CD14-positive monocyte (primary cell): ENCODE results near the gene OLR1. TPM values are rescaled to one million over a fixed set of nuclear protein-coding genes. Genes with fewer than 3 reads are reported as not detected.

Experiments
- DNase-seq, 3 donors: peaks; one replicate each; pipeline ENCODE4 v3.0.0-alpha.2; 2011 to 2022
- H2AFZ ChIP-seq: 2 replicates; pipeline ENCODE4 v1.6.0; 2012; ENCODE audit warnings: mild to moderate bottlenecking, low read depth, low read length, inconsistent platforms; ENCODE audit not compliant: insufficient read depth, poor library complexity, severe bottlenecking
- H3K27ac ChIP-seq, 2 donors: 1 replicate in 1 of 2; 2 replicates in 1 of 2; pipeline ENCODE4 v1.5.1; 2012 to 2013; ENCODE audit warnings: low read length in 2 of 2, control low read depth in 1 of 2, inconsistent platforms in 1 of 2, low read depth in 1 of 2, mild to moderate bottlenecking in 1 of 2
- H3K27me3 ChIP-seq, 2 donors: one replicate each; pipeline versions ENCODE4 v1.6.0 to v1.6.1; 2011 to 2013; ENCODE audit warnings: low read length in 2 of 2; ENCODE audit not compliant: control insufficient read depth in 2 of 2, insufficient read depth in 2 of 2
- H3K36me3 ChIP-seq, 2 donors: replicated peaks in 1 of 2; 1 replicate in 1 of 2; 2 replicates in 1 of 2; pipeline versions ENCODE4 v1.5.1 to v1.6.1; 2012 to 2013; ENCODE audit warnings: low read length in 2 of 2, control low read depth in 1 of 2, inconsistent platforms in 1 of 2, mild to moderate bottlenecking in 1 of 2; ENCODE audit not compliant: insufficient read depth in 2 of 2, control insufficient read depth in 1 of 2
- H3K4me1 ChIP-seq, 2 donors: 1 replicate in 1 of 2; 2 replicates in 1 of 2; pipeline versions ENCODE4 v1.5.1 to v1.6.1; 2012 to 2013; ENCODE audit warnings: low read length in 2 of 2, control low read depth in 1 of 2, inconsistent platforms in 1 of 2, mild to moderate bottlenecking in 1 of 2, moderate library complexity in 1 of 2; ENCODE audit not compliant: insufficient read depth in 2 of 2, control insufficient read depth in 1 of 2
- H3K4me2 ChIP-seq: replicated peaks from 2 replicates; pipeline ENCODE3; 2012; ENCODE audit warnings: low read length, moderate library complexity, mild to moderate bottlenecking; ENCODE audit not compliant: poor library complexity, severe bottlenecking; ENCODE audit errors: extremely low read depth
- H3K4me3 ChIP-seq, 3 experiments: fragments of 200-600 bp in 1 of 3; sonication (generic) in 1 of 3; replicated peaks in 1 of 3; 1 replicate in 2 of 3; 2 replicates in 1 of 3; pipeline ENCODE4 v1.5.1; 2011 to 2013; ENCODE audit warnings: low read length in 3 of 3, mild to moderate bottlenecking in 3 of 3, control low read depth in 2 of 3, low read depth in 2 of 3, inconsistent platforms in 1 of 3, moderate library complexity in 1 of 3
- H3K79me2 ChIP-seq: 2 replicates; pipeline ENCODE4 v1.6.0; 2012; ENCODE audit warnings: mild to moderate bottlenecking, control low read depth, inconsistent platforms, low read length, moderate library complexity; ENCODE audit not compliant: insufficient read depth
- H3K9ac ChIP-seq: 2 replicates; pipeline ENCODE4 v1.6.0; 2017; ENCODE audit warnings: low read length, mild to moderate bottlenecking; ENCODE audit not compliant: insufficient read depth, poor library complexity, severe bottlenecking
- H3K9me3 ChIP-seq, 2 donors: replicated peaks in 1 of 2; 1 replicate in 1 of 2; 2 replicates in 1 of 2; pipeline versions ENCODE4 v1.5.1 to v1.6.1; 2012 to 2013; ENCODE audit warnings: low read length in 2 of 2, control low read depth in 1 of 2; ENCODE audit not compliant: control insufficient read depth in 1 of 2, insufficient read depth in 1 of 2
- H4K20me1 ChIP-seq: 2 replicates; pipeline ENCODE4 v1.6.0; 2012; ENCODE audit warnings: mild to moderate bottlenecking, low read length, control low read depth, moderate library complexity; ENCODE audit not compliant: insufficient read depth
- H3K27ac Mint-ChIP-seq, 7 donors: one replicate each; pipeline ENCODE4 v1.8.0; 2020; ENCODE audit warnings: mild to moderate bottlenecking in 7 of 7, mixed read lengths in 7 of 7, moderate library complexity in 6 of 7, inconsistent platforms in 2 of 7
- H3K27me3 Mint-ChIP-seq, 3 donors: one replicate each; pipeline ENCODE4 v1.8.0; 2021 to 2022; ENCODE audit warnings: low read depth in 3 of 3, mild to moderate bottlenecking in 3 of 3, mixed read lengths in 3 of 3, moderate library complexity in 3 of 3, inconsistent platforms in 1 of 3
- H3K36me3 Mint-ChIP-seq, 2 donors: one replicate each; pipeline ENCODE4 v1.8.0; 2020; ENCODE audit warnings: mixed read lengths in 2 of 2, inconsistent platforms in 1 of 2, mild to moderate bottlenecking in 1 of 2
- H3K4me1 Mint-ChIP-seq: one replicate; pipeline ENCODE4 v1.8.0; 2020; ENCODE audit warnings: mild to moderate bottlenecking, mixed read lengths
- H3K4me3 Mint-ChIP-seq, 2 donors: one replicate each; pipeline ENCODE4 v1.8.0; 2020; ENCODE audit warnings: mild to moderate bottlenecking in 2 of 2, mixed read lengths in 2 of 2, moderate library complexity in 1 of 2
- H3K9me3 Mint-ChIP-seq, 7 donors: one replicate each; pipeline ENCODE4 v1.8.0; 2020 to 2022; ENCODE audit warnings: mixed read lengths in 7 of 7, mild to moderate bottlenecking in 6 of 7, moderate library complexity in 6 of 7, inconsistent platforms in 2 of 7
- CTCF ChIP-seq: fragments of 200-600 bp; IDR thresholded peaks from one replicate; pipeline ENCODE4 v1.8.0; 2022; ENCODE audit warnings: antibody characterized with exemption, mild to moderate bottlenecking
- WGBS: methylation state at CpG from one replicate; pipeline ENCODE4 v1.1.5; 2013; ENCODE audit warnings: missing lambda C conversion rate; ENCODE audit not compliant: insufficient coverage; 5-methylcytosine and 5-hydroxymethylcytosine counted together
- intact Hi-C, 2 donors: fragments of 100-400 bp; cut with micrococcal nuclease; formaldehyde crosslinking; loops; one replicate each; pipeline versions ENCODE4 v1.15.0 to v1.15.1; 2023
- polyA plus RNA-seq, 3 donors: library from polyadenylated mRNA; depleted of rRNA in 1 of 3; unstranded in 2 of 3; stranded (reverse) in 1 of 3; fragments of 300-500 nt in 2 of 3; fragments of >200 nt in 1 of 3; fragmentation: Illumina TruSeq in 2 of 3; gene quantifications; 1 replicate in 2 of 3; 2 replicates in 1 of 3; pipeline ENCODE4 v1.2.3, GENCODE V29; 2012 to 2021

Gene OLR1
- polyA plus RNA-seq, 3 donors, result 0.88 to 12.9 (median 0.99) TPM

- Histone ChIP-seq H3K79me2 (no peaks in the 10 kb centered on the region), H3K9me3 (no peaks in the 10 kb centered on the region), H3K27ac (peak overlapping the region in 1 of 2 donors; percentile 87), H3K9ac (peak overlapping the region; percentile 12), H4K20me1 (no peaks in the 10 kb centered on the region), H3K27me3 (no peaks in the 10 kb centered on the region), H3K4me3 (no peak overlapping the region), H3K36me3 (no peaks in the 10 kb centered on the region), H3K4me2 (no peak overlapping the region), H2AFZ (no peak overlapping the region), H3K4me1 (peaks cover 58 to 65% of the 10 kb centered on the region in 2 donors)
- intact Hi-C loops, result no loop called here
- Mint-ChIP-seq H3K36me3 (no peaks in the 10 kb centered on the region), H3K27me3 (no peaks in the 10 kb centered on the region), H3K4me3 (peak overlapping the region in 1 of 2 donors; percentile 64), H3K27ac (peak overlapping the region; percentile 86 to 99 (median 97)), H3K9me3 (no peaks in the 10 kb centered on the region), H3K4me1 (peaks cover 64% of the 10 kb centered on the region)
- DNase-seq, result peak; percentile 93 to 99 (median 98)
- WGBS, result 0% methylated on average over 1 of the region's 5 CpGs
- TF ChIP-seq CTCF, result no peak
These were observed 10.6 kb upstream of the OLR1 start for GRCh38 chr12:10182354-10183049.

GRCh38 chr12:10179776-10180181 lies 7.8 kb upstream of the OLR1 start:
- no peaks in the 10 kb centered on the region for H3K27me3 ChIP-seq
- peak in 1 of 3 donors; percentile 41 for DNase-seq
- H3K79me2 ChIP-seq, result no peaks in the 10 kb centered on the region
- H3K4me1 ChIP-seq, result peaks cover 32 to 39% of the 10 kb centered on the region in 2 donors
- no peaks in the 10 kb centered on the region for H3K36me3 Mint-ChIP-seq
- TF ChIP-seq CTCF, result no peak
- H3K4me3 Mint-ChIP-seq, result no peak overlapping the region
- no peaks in the 10 kb centered on the region for H3K9me3 Mint-ChIP-seq
- WGBS, result 100% methylated on average over 1 of the region's 5 CpGs
- no peaks in the 10 kb centered on the region for H3K9me3 ChIP-seq
- intact Hi-C loops, result no loop called here
- H3K27ac Mint-ChIP-seq, result no peak overlapping the region
- H3K9ac ChIP-seq, result no peak overlapping the region
- H3K36me3 ChIP-seq, result no peaks in the 10 kb centered on the region
- H3K27me3 Mint-ChIP-seq, result no peaks in the 10 kb centered on the region
- H3K4me3 ChIP-seq, result no peak overlapping the region
- H3K27ac ChIP-seq, result no peak overlapping the region
- H4K20me1 ChIP-seq, result no peaks in the 10 kb centered on the region
- H3K4me1 Mint-ChIP-seq, result peaks cover 41% of the 10 kb centered on the region
- H2AFZ ChIP-seq, result no peak overlapping the region
- H3K4me2 ChIP-seq, result no peak overlapping the region
